Measurements from ENCODE around the gene ARID3A. TPM values are rescaled to one million over a fixed set of nuclear protein-coding genes. Genes with fewer than 3 reads are reported as not detected.

Gene ARID3A
- total and polyA plus RNA-seq, 12 donors, result 1.6 to 10.2 (median 7.4) TPM

DNA sequence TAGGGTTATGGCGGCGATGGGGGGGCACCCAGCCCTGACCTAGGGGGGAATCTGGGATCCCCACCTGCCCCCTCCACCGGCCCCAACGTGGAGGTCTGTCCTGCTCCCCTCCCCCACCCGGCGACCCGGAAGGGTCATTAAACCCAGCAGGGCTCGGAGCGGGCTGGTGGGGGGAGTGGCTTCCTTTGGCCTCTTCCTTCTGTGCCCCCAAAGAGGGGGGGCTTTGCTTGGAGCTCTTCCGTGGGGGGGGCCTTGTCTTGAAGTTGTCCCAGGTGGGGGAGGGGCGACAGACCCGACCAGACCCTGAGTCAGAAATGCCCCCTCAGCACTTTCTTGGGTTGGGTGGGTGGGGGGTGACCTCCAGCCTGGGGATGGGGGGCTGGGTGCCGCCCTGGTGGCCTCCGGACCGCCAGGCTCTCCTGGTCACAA, 1.5 kb downstream of the ARID3A start:
- 15 to 53% (median 15%) methylated on average over 3 to 15 of the region's 15 CpGs; no CpG with 5 or more reads in 1 of the 4 donors for WGBS, 4 donors
- Histone ChIP-seq H3K4me3 (peak overlapping the region in 3 of 4 donors; percentile 11 to 73 (median 71)), H3K9me3 (replicated peaks in 1 of 3) (no peaks in the 10 kb centered on the region), H3K27me3 (no peaks in the 10 kb centered on the region), H3K36me3 (replicated peaks in 1 of 2) (no peaks in the 10 kb centered on the region), H3K4me1 (replicated peaks in 1 of 2) (peaks cover 5 to 13% of the 10 kb centered on the region in 2 donors), H3K27ac (peak overlapping the region in 4 of 5 donors; percentile 58 to 81 (median 76))
- peak in 2 of 7 donors; percentile 56 to 61 for DNase-seq
- TF ChIP-seq POLR2A (IDR thresholded peaks at IDR 0.05), result no peak
- TF ChIP-seq, protein P1, sequence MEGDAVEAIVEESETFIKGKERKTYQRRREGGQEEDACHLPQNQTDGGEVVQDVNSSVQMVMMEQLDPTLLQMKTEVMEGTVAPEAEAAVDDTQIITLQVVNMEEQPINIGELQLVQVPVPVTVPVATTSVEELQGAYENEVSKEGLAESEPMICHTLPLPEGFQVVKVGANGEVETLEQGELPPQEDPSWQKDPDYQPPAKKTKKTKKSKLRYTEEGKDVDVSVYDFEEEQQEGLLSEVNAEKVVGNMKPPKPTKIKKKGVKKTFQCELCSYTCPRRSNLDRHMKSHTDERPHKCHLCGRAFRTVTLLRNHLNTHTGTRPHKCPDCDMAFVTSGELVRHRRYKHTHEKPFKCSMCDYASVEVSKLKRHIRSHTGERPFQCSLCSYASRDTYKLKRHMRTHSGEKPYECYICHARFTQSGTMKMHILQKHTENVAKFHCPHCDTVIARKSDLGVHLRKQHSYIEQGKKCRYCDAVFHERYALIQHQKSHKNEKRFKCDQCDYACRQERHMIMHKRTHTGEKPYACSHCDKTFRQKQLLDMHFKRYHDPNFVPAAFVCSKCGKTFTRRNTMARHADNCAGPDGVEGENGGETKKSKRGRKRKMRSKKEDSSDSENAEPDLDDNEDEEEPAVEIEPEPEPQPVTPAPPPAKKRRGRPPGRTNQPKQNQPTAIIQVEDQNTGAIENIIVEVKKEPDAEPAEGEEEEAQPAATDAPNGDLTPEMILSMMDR (IDR thresholded peaks at IDR 0.05), result no peak
- intact Hi-C loops (cut with DNase I), result no loop called here

DNA sequence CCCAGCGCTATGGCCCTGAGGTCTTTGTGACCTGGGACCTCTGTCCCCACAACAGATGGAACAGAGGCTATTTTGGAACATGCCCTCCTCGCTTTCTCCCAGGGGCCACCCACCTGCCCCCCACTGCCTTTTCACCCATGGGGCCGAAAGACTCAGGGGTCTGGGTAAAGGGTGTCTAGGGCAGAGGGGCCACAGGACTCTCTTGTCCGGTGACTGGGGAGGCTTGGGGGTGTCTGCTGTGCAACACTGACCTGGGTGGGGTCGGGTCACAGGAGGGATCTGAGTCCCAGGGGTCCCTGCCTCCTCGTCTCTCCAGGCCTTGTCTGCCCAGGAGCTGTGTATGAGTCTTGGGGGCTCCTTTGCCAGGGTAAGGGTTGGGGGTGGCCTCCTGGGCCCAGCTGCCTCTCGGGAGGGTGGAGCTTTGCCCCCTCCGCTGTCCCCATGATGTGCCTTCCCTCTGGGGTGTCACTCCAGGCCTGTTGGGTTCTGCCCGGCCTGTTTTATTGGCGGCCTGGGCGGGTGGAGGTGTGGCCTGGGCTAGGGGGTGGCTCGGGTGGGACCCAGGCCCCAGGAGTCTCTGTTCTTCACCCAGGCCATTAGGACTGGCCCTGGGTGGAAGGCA, 2.1 kb downstream of the ARID3A start:
- peak in 1 of 7 donors; percentile 24 for DNase-seq
- H3K27ac ChIP-seq, result peak overlapping the region in 2 of 5 donors; percentile 80 to 81
- peaks cover 5 to 13% of the 10 kb centered on the region in 2 donors for H3K4me1 ChIP-seq (replicated peaks in 1 of 2)
- intact Hi-C loops (cut with DNase I), result no loop called here
- H3K36me3 ChIP-seq (replicated peaks in 1 of 2), result no peaks in the 10 kb centered on the region
- peak overlapping the region in 1 of 4 donors; percentile 73 for H3K4me3 ChIP-seq
- H3K27me3 ChIP-seq, result no peaks in the 10 kb centered on the region
- TF ChIP-seq, protein P1 (IDR thresholded peaks at IDR 0.05), result no peak
- no peak for TF ChIP-seq POLR2A (IDR thresholded peaks at IDR 0.05)
- 72 to 89% (median 76%) methylated on average over 3 to 12 of the region's 12 CpGs for WGBS, 4 donors
- no peaks in the 10 kb centered on the region for H3K9me3 ChIP-seq (replicated peaks in 1 of 3)

GRCh38 chr19:928471-929202, 2.8 kb downstream of the ARID3A start:
- TF ChIP-seq, protein P1 (IDR thresholded peaks at IDR 0.05), result no peak
- TF ChIP-seq POLR2A (IDR thresholded peaks at IDR 0.05), result no peak
- no peak overlapping the region for H3K4me3 ChIP-seq
- H3K27me3 ChIP-seq, result no peaks in the 10 kb centered on the region
- no peak overlapping the region for H3K27ac ChIP-seq
- WGBS, 4 donors, result 83 to 100% (median 89%) methylated on average over 4 to 18 of the region's 18 CpGs
- H3K9me3 ChIP-seq (replicated peaks in 1 of 3), result no peaks in the 10 kb centered on the region
- intact Hi-C loops (cut with DNase I), result no loop called here
- no peak for DNase-seq
- H3K36me3 ChIP-seq (replicated peaks in 1 of 2), result no peaks in the 10 kb centered on the region
- H3K4me1 ChIP-seq (replicated peaks in 1 of 2), result peaks cover 11 to 13% of the 10 kb centered on the region in 2 donors

DNA sequence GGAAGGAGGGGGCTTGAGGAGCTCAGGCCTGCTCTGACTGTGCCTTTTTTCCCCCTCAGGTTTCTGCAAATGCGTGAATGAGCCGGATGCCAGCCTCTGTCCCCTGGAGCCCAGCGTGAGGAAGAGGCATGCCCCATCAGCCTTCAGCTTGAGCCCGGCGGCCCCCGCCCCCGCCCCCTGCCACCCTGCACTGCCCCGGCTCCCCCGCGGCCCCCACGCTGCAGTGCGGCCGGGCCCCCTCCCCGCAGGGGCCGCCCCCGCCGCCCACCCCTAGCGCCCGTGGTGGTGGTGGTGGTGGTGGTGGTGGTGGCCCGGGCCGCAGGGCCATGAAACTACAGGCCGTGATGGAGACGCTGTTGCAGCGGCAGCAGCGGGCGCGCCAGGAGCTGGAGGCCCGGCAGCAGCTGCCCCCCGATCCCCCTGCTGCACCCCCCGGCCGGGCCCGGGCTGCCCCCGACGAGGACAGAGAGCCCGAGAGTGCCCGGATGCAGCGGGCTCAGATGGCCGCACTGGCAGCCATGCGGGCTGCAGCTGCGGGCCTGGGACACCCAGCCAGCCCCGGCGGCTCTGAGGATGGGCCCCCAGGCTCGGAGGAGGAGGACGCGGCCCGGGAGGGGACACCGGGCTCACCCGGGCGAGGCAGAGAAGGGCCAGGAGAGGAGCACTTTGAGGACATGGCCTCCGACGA, 3.5 kb downstream of the ARID3A start:
- H3K27me3 ChIP-seq, result no peaks in the 10 kb centered on the region
- H3K9me3 ChIP-seq (replicated peaks in 1 of 3), result no peaks in the 10 kb centered on the region
- intact Hi-C loops (cut with DNase I), result no loop called here
- H3K4me1 ChIP-seq (replicated peaks in 1 of 2), result peaks cover 16 to 18% of the 10 kb centered on the region in 2 donors
- TF ChIP-seq, protein P1 (IDR thresholded peaks at IDR 0.05), result no peak
- no peak for TF ChIP-seq POLR2A (IDR thresholded peaks at IDR 0.05)
- H3K4me3 ChIP-seq, result no peak overlapping the region
- WGBS, 4 donors, result 91 to 99% (median 94%) methylated on average over 6 to 51 of the region's 51 CpGs
- no peaks in the 10 kb centered on the region for H3K36me3 ChIP-seq (replicated peaks in 1 of 2)
- no peak overlapping the region for H3K27ac ChIP-seq
- no peak for DNase-seq
